ENCODE data around the gene LRP5. TPM values are rescaled to one million over a fixed set of nuclear protein-coding genes. Genes with fewer than 3 reads are reported as not detected.
"Not testable (repeated sequence)": the region's sequence is repeated elsewhere in the genome, so short reads cannot be mapped to it uniquely, and the experiment has no call there.

LRP5 gene
- total RNA-seq, 1 donor from 2014 or later, result 82.4 TPM

DNA sequence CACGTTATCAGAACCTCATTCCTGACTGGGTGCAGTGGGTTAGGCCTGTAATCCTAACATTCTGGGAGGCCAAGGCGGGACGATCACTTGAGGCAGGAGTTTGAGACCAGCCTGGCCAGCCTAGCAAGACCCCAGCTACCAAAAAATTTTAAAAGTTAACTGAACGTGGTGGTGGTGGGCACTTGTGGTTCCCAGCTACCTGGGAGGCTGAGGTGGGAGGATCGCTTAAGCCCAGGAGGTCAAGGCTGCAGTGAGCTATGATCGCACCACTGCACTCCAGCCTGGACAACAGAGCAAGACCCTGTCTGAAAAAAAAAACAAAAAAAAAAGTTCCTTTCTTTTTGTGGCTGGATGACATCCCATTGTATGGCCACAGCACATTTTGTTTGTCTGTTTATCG lies 80.4 kb downstream of the LRP5 start:
- DNase-seq (ENCODE audit: low spot score), result no peak

DNA sequence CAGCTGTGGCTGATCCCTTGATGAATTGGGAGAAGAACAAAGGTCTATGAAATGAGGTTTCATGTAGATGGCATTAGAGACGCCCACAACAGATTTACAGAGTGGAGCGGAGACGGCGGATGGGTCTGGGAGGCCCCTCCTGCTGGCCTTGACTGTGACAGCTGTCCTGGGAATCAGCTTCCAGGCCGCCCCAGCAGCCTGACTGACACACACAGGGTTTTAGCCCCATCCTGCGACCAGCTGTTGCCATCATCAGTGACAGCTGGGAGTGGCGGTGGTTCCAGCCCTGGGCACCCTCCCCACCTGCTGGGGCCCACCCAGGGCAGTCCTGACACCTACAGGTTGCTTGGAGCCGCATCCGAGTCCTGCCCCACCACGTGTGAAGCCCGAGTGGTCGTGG lies 84.1 kb downstream of the LRP5 start:
- no peak for DNase-seq (ENCODE audit: low spot score)

DNA sequence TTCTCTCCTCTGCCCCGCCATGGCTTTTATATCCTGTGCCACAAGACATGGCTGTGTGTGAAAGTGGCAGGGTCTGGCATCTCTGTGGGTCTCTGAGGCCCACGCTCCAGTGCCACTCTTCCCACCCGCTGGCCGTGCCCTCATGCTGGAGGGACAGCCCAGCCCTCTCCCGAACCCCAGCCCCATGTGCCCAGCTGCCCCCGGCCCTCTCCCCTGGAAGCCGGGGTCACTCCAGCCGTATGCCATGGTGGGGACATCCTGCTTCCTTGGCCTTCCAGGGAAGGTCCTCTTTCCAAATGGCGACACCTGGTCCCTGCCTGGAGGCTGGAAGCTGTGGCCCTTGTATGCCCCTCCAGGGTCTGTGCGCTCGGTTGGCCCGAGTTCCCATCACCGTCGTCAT lies 84.9 kb downstream of the LRP5 start:
- DNase-seq (ENCODE audit: low spot score), result no peak

DNA sequence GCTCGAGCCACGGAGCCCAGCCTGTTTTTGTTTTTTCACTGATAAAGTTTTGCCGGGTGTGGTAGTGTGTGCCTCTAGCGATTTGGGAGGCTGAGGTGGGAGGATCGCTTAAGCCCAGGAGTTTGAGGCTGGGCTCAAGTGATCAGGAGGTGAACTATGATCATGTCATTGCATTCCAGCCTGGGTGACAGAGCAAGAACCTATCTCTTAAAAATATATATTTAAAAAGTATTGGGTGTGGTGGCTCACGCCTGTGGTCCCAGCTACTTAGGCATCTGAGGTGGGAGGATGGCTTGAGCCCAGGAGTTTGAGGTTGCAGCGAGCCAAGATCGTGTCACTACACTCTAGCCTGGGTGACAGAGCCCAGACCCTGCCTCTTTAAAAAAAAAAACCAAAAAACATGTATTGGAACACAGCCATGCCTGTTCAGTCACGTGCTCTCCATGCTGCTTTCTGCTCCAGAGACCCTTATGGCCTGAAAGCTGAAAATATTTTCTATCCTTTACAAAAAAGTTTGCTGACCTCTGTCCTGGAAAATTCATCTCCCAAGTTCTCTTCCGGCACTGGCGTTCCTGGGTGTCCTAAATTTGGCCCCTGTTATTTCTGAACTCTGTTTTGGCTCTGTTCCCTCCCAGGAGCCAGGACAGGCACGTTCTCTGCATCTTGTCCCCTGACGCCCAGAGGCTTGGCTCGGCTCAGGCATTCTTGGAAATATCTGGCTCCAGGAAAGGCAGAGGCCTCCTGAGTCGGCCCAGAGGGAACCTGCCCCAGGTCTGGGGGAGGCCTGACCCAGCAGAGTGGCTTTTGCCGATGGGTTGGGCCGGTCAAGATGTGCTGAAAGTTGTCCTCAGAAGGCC lies 86.8 kb downstream of the LRP5 start:
- peak; percentile 71 for DNase-seq (ENCODE audit: low spot score)

DNA sequence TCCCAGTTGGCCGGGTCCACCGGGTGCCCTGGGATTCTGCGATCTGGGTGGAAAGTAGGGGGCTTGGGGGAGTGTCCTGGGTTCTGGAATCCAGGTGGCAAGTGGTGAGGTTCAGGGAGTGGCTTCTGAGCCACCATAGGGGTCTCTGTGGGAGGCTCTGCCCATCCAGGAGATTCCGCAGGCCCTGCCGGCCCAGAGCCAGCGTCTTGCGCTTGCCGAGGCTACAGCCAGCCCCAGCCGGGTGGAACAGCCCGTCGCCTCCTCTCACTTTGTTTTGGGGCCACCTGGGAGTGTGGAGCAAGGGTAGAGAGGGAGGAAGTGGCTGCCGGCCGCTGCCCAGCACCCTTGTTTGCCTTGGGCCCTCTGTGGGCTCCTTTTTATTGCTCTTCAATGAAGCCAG lies 87.5 kb downstream of the LRP5 start:
- DNase-seq (ENCODE audit: low spot score), result no peak

GRCh38 chr11:68400584-68400983 lies 88.2 kb downstream of the LRP5 start:
- DNase-seq (ENCODE audit: low spot score), result not testable (repeated sequence)

- no peak for DNase-seq (ENCODE audit: low spot score)
Observed at GRCh38 chr11:68401856-68402255, 89.5 kb downstream of the LRP5 start.

DNA sequence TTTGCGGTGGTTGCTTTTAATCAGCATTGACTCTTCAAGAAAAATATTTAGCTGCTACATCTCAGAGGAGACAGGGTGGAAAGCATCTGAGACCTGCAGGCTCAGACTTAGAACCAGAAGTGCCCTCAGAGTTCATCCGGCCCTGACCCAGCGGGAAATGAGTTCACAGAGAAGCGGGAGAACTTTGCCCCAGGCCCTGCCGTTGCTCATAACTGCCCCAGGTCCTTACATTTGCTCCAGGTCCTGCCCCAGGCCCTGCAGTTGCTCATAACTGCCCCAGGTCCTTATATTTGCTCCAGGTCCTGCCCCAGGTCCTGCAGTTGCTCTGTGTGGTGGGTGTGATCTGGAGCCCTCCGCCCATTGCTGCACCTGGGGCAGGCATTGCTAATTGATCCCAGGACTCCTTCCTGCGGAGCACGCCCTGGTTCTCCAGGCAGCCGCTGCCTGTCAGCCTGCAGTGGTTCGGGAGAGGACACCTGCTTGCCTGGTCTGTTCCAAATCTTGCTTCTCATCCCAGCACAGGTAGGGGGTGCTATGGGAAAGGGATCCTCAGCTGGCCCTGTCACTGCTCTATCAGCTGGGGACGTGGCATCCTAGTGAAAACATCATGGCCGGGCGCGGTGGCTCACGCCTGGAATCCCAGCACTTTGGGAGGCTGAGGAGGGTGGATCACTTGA lies 90.1 kb downstream of the LRP5 start:
- no peak for DNase-seq (ENCODE audit: low spot score)

DNA sequence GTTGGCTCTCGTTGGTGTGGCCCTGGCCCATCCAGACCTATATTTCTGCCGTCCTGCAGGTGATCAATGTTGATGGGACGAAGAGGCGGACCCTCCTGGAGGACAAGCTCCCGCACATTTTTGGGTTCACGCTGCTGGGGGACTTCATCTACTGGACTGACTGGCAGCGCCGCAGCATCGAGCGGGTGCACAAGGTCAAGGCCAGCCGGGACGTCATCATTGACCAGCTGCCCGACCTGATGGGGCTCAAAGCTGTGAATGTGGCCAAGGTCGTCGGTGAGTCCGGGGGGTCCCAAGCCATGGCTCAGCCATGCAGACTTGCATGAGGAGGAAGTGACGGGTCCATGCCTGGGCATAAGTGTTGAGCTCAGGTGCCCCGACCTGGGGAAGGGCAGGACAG lies 91.0 kb downstream of the LRP5 start:
- no peak for DNase-seq (ENCODE audit: low spot score)

DNA sequence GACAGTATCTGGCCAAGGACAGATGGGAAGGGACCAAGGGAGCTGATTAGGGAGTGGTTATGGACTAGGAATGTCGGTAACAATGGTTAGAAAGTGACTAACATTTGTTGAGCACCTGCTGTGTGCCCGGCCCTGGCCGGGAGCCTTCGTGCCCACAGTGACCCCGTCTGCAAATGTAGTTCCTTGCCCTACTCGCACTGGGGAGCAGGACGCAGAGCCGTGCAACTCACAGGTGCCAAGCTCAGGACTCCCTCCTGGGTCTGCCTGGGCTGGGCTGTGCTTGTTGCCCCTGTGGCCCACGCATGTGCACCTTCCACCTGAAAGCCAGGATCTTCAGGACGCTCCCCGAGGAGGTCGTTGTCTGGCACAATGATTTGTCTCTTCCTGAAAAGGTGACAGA lies 91.4 kb downstream of the LRP5 start:
- DNase-seq (ENCODE audit: low spot score), result no peak

GRCh38 chr11:68406324-68407313 lies 94.2 kb downstream of the LRP5 start:
- DNase-seq (ENCODE audit: low spot score), result no peak

GRCh38 chr11:68408512-68408911 lies 96.1 kb downstream of the LRP5 start:
- no peak for DNase-seq (ENCODE audit: low spot score)

- DNase-seq (ENCODE audit: low spot score), result no peak
Observed at GRCh38 chr11:68409748-68410344, 97.5 kb downstream of the LRP5 start.

GRCh38 chr11:68411501-68411991 lies 99.2 kb downstream of the LRP5 start:
- DNase-seq (ENCODE audit: low spot score), result no peak

- DNase-seq (ENCODE audit: low spot score), result no peak
Observed at GRCh38 chr11:68412593-68413475, 100.4 kb downstream of the LRP5 start.

DNA sequence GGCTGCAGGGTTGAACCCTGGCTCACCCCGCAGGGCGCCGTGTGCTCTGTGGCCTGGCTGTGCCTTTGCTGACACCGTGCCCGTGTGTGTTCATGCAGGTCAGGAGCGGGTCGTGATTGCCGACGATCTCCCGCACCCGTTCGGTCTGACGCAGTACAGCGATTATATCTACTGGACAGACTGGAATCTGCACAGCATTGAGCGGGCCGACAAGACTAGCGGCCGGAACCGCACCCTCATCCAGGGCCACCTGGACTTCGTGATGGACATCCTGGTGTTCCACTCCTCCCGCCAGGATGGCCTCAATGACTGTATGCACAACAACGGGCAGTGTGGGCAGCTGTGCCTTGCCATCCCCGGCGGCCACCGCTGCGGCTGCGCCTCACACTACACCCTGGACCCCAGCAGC lies 101.2 kb downstream of the LRP5 start:
- DNase-seq (ENCODE audit: low spot score), result no peak

DNA sequence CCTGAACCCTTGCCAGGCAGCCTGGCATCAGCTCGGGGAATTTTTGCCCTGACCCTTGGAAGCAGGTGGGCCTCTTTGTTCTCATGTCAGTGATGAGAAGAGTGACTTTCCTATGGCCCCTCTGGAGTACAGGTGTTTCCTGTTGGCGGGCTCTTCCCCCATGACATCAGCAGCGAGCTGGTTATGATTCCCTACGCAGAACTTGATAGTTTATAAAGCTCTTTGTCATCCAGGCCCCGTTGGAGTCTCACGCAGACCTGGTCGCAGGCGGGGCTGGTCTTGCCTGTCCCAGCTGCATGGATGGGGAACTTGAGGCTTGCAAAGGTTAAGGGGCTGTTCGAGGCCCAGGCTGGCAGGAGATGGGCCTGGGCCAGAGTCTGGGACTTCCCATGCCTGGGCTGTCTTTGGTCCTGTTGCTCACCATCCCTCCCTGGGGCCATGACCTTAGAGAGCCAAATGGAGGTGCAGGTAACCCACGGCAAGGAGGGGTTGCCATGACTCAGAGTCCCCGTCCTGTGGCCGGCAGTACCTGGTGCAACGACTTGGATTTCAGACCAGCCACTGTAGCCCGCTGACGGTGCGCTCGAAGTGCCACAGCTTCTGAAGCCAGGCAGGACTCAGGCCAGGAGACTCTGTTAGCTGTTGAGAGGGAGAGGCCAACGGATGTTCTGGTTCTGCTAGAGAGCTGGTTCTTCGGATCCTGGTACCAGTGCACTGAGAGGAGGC lies 102.3 kb downstream of the LRP5 start:
- no peak for DNase-seq (ENCODE audit: low spot score)

GRCh38 chr11:68416070-68416578 lies 103.7 kb downstream of the LRP5 start:
- no peak for DNase-seq (ENCODE audit: low spot score)

DNA sequence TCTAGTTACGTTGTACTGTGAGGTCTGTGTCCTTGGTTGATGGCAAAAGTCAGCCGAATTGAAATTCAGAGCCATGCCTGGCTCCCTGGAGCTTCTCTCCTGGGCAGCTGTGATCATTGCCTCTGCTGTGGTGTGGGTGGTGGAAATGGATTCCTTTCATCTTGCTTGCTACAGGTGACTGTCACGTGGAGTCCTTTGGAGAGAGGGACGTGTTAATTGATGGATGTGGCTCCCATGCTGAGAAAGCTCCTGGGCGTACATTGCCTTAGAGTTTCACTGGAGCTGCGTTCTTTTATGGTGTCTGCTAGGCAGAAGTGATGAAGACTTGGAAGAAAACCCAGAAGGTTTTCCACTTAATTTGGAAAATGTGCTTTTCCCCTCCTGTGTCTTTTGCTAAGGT lies 106.3 kb downstream of the LRP5 start:
- no peak for DNase-seq (ENCODE audit: low spot score)

- no peak for DNase-seq (ENCODE audit: low spot score)
Observed at GRCh38 chr11:68420171-68420570, 107.8 kb downstream of the LRP5 start.
